Amniotic epithelial cell (primary cell): ENCODE data around the gene AHDC1.
A peak's percentile ranks its signal among the peaks of the same experiment; 100 is the strongest.
"Not testable (repeated sequence)": the region's sequence is repeated elsewhere in the genome, so short reads cannot be mapped to it uniquely, and the experiment has no call there.

Experiments used
- DNase-seq: peaks from one replicate; pipeline ENCODE4 v3.0.0-alpha.2; 2010; ENCODE audit warnings: low read depth

Gene AHDC1

DNA sequence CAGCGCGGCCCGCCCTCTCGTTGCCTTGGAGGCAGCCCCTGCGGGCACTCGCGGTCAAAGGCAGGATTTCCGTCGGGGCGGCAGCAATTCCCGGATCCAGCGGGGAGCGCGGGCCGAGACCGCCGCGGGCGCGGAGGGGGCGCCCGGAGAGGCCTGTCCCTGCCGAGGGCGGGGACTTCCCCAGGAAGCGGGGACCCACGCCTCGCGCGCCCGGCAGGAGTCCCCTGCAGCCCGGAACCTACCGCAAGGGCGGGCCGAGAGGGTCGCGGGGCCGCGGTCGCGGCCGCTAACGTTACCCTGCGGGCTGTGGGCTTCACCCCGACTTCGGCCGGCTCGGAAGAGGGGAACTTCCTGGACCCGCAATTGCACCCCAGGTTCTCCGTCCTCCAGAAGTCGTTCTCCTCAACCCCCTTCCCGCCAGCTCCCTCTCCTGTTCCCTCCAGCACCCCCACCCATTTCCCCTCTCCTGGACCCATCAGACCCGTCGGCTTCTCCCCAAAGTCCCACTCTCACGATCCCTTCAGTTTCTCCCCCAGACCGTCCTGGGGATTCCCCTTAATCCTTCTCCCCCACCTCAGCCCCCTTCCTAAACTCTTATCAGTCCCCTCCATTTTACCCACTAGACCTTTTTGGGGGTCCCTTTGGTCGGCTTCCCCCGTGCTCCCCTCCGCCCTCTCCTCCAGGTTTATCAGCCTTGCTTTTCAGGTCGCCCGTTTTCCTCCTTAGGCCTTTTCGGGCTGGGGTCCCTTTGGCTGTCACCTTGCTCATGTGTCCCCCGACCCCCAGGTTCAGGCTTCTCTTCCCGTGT lies 30.4 kb upstream of the AHDC1 start:
- DNase-seq: no peak

DNA sequence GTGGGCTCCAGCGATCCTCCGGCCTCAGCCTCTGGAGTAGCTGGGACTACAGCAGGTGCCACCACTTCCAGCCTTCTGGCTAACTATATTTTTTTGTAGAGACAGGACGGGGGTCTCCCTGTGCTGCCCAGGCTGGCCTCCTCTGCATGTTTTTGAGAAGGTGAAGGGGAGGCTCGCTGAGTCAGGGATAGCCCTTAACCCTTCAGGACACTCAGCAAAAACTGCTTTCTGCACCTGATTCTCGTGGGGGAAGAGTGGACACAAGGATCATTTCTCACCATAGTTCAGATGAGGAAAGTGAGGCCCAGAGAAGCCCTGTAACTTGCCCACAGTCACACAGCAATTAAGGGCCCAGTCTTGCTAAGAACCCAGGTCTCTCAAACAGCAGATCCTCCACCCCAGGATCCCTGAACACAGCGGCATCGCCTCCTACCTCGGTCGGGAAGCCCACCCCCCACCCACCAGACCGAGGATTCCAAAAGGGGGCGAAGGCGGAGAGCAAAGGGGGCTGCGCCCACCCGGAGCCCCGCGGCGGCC lies 29.8 kb upstream of the AHDC1 start:
- no peak for DNase-seq

DNA sequence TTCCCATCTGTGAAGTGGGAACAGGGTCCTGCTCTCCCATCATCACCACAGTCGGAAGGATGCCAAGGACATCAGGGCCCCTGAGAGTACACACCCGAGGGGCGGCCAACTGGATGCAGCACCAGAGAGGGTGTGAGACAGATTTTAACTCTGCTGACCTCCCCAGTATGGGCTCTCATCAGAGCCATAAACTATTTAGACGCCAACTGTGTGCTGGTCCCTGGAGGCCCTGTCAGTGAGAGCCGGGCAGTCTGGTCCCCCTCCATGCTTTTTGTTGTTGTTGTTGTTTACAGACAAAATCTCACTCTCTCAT lies 29.3 kb upstream of the AHDC1 start:
- no peak for DNase-seq

DNA sequence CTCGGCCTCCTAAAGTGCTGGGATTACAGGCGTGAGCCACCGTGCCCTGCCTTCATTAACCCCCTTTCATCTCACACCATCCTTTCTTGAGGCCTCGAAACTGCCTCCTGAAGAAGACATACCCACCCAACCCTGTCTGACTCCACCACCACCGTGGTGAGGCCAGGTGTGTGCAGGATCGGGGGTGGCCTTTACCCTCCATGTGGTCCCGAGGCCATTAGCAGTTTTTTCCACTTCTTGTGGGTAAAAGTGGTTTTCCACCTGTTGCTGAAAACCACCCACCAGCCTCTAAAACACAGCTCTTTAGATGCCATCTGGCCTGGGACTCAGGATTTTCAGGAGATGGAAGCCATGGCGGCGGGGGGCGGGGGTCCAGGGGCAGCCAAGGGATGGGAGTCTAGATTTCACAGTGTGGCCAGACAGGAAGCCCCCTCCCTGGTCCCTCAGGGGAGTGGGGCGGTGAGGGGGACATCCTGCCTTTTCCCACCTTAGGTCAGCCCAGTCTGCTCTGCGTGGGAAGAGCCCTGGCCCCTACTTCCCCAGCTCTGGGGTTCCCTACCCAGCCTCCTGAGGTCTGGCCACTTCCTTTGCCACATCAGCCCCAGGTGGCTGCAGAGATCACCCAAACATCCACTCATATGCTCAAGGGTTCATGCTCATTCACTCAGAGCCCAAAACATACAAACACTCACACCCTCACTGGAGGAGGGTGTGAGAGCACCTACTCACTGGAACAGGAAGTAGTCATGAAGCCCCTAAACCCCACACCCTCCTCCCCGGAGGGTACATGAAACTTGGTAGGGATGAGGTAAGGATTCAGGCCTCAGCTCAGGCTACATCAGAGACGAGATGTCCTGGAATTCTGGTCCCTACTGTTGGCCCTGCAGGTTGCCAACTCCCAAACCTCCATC lies 28.7 kb upstream of the AHDC1 start:
- DNase-seq: no peak

DNA sequence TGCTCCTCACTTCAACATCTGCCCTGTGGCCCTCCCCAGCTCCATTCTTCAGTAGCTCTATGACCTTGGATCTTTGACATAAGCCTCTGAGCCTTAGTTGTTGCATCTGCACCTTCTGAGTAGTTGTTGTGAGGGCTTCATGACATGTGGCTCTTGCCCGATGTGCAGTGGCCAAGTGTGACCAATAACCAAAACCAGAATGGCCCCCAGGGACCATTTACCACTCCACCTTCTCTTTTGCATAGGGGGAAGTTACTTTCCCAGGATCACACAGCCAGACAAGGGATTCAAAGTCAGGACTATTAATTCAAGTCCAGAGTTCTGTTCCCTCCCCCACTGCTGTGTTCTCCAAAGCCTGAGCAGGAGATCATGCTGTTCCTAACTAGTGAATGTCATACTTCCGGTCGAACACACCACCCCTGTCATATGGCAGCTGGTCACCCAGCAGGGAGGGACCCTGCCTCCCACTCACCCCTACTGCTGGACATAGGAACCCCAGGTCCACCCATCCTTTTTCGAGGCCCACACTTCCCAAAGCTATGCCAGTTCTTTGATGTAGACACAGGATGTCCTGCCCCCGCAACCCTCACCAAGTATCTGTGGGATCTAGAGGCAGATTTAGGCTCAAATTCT lies 27.0 kb upstream of the AHDC1 start:
- no peak for DNase-seq

DNA sequence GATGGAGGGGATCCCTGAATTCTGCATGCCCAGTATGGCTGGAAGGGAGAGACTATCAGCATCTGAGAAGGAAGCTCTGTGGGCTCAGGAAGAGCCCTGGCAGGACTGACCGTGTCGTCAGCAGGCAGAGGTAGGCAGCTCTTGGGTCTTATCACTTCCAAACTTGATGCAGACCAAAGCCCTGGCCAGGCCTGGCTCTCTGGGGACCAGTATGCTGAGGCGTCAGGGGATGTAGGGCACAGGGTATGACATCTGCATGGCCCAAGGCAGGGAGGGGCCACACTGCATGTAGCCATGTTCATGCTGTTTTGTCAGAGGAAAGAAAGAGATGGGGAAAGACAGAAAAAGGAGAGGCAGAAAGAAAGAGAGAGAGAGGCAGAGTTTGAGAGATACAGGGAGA lies 24.8 kb upstream of the AHDC1 start:
- no peak for DNase-seq

DNA sequence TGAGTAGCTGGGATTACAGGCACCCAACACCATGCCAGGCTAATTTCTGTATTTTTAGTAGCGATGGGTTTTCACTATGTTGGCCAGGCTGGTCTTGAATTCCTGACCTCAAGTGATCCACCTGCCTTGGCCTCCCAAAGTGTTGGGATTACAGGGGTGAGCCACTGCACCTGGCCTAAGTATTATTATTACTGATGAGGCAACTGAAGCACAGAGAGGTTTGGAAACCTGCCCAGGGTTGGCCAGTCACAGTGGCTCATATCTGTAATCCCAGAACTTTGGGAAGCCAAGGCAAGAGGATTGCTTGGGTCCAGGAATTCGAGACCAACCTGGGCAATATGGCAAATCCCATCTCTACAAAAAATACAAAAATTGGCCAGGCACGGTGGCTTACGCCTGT lies 23.8 kb upstream of the AHDC1 start:
- not testable (repeated sequence) for DNase-seq

DNA sequence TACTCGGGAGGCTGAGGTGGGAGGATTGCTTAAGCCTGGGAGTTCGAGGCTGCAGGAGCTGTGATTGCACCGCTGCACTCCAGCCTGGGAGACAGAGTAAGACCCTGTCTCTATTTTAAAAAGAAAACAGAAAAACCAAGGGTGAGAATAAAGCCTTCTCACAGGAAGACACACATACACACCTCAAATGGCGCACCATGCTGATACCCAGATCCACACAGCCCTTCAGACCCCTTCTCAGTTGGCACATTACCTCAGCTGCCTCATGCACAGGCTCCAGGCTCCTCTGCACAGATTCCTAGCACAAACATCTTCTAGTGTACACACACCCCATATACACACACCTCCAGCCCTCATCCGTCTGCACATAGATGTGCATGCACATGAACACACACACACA lies 23.1 kb upstream of the AHDC1 start:
- no peak for DNase-seq

DNA sequence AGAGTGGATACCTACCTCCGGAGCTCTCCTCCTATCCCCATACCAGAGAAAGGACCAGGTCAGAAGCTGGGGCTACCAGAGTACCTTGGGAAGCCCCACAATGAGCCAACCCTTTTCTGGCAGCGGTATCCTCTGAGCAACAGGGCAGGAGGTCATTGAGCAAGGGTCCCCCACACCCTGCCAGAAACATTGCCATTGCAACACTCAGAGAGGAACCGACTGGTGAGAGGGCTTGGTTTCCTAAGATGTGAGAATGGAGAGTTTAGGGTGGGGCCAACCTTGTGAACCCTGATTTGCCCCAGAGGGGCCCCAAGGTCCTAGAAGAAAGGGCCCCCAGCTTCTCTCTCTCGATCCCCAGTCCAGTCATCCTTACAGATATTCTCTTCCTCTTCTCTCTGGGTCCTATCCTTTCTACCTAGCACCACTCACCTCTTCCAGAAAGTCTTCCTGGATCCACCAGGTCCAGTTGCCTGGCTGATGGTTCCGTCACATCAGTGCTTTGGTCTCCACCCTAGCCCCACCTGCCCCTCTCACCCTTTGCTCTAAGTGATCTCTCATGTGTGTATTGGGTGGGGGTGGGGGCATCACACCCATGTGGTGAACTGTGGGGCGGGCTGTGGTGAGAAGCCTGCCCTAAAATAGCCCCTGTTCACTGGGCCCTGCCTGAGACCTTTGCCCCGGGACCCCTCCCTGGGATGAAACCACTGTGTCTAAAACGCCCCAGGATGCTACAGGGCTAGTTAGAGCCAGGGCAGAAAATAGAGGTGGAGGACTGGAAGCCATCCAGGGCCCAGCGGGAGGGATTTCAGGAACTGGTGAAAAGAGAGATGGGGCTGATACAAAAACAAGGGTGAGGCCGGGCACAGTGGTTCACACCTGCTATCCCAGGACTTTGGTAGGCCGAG lies 22.3 kb upstream of the AHDC1 start:
- no peak for DNase-seq

DNA sequence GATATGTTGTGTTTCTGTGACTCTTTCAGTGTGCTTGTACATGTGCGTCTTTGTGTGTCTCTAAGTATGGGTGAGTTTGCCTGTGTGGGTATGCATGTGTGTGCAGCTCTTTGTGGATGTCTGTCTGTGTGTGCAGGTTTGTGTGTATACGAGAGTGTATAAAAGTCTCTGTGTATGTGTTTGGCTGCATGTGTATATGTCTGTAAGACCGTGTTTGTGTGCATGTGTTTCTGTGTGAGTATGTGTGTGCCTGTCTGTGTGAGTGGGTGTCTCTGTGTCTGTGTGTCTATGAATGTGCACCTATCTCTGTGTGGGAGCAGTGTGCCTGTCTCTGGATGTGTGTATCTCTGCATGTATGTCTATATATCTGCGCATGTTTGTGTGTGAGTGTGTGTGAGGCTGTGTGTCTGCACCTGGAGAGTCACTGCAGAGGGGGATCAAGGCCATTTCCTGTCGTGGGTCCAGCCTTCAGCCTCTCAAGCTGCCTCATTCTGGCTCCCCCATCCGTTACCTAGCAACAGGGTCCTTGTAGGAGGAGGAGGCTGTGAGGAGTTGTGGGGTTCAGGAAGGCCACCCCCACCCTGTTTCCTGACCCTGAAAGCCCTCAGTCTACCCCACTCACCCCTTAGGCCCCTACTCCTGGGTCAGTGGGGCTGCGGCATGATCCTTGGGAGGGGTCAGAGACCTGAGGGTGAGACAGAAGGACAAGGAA lies 20.7 kb upstream of the AHDC1 start:
- DNase-seq: no peak

DNA sequence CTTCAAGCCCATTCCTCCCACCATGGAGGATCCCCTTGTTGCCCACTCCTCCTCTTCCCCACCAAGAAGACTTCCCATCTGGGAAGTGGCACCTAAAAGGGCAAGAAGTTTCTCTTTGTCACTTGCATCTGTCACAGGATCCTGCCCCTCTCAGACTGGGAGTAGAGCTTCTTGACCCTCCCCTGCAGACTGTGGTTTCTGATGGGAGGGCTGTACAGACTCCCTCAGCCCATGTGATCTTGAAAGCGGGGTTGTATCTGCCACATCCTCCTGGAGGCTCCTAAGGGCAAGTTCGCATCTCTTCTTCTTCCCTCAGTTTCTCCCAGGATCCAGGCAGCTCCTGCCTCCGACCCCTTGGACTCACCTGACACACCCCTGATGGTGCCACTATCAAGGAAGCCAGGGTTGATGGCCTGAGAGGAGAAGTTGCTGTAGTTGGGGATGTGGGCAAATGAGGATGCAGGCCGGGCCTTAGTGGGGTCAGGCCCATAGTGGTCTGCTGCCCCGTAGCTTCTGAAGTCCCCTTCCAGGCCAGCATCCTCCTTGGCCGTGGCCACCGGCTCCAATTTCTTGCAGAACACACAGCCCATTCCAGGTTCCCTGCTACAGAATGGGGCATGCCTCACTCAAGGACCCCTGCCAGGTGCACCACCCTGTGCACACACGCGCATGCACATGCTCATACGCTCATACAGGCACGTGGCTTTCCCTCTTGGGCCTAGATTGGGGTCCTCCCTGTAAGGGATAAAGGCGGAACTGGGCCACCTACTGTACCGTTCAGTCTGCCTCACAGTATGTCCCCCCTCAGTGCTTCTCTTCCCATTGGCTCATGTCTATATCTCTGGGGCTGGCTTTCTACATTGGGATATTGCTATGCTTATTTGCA lies 19.6 kb upstream of the AHDC1 start:
- DNase-seq: no peak

DNA sequence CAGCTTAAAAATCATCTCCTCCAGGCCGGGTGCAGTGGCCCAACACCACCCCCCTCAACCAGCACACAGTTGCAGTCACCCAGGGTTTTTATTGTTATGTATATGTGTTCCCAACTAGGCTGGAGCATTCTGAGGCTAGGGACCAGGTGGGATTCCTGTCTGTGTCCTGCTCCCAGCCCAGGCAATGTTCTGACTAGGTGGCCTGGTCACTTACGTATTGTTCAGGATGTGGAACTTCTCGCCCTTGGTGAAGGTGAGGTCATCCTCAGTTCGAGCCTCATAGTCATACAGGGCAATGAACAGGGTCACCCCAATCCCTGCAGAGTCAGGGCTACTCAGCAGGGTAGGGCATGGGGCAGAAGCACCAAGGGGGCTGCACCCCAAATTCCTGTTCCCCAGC lies 18.9 kb upstream of the AHDC1 start:
- no peak for DNase-seq

DNA sequence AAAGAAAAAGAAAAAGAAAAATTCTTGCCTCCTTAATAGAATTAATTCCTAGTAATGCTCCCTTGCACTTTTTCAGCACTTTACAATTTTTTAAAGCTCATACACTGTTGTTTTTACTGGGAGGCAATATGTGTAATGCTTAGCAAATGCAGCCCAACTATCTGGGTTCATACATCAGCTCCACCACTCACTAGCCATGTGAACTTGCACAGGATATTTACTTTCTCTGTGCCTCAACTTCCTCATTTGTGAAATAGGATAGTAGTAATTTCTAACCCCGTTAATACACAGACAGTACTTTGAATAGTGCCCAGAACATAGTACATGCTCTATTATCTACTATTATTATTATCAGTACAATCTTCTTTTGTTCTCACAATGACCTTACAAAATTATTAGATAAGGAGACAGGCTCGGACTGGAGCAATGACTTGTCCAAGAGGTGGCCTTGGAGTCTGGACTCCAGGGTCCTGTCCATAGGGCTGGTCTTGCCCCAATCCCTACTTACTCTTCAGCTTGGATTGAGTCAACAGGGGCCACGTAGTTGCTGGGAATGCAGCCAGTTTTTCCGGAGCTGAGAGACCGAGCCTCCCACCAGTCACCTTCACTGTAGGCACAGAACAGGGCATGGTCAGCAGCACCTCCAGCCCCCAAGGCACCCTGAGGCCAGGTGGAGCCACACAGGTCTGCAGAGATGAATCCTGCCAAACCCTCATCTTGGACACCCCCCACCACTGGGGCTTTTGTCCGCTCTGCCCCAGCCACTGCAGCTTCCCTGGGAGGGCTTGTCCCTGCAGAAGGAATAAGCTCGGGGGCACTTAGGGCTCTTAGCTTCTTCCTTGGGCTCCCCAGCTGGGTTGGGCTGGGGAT lies 17.3 kb upstream of the AHDC1 start:
- peak; percentile 65 for DNase-seq

DNA sequence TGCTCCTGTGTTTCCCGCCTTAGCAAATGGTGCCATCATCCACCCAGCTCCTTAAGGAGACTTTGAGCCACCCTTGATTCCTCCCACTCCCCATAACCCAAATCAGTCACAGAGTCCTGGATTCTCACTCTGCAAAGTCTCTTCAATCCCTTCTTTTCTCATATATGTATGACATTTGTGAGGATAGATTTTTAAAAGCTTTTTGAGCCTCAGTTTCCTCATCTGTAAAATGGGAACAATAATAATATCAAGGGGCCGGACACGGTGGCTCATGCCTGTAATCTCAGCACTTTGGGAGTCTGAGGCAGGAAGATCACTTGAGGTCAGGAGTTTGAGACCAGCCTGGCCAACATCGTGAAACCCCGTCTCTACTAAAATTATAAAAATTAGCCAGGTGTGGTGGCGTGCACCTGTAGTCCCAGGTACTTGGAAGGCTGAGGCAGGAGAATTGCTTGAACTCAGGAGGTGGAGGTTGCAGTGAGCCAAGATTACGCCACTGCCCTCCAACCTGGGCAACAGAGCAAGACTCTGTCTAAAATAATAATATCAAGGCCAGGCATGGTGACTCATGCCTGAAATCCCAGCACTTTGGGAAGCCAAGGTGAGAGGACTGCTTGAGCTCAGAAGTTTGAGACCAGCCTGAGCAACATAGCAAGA lies 16.0 kb upstream of the AHDC1 start:
- DNase-seq: not testable (repeated sequence)

DNA sequence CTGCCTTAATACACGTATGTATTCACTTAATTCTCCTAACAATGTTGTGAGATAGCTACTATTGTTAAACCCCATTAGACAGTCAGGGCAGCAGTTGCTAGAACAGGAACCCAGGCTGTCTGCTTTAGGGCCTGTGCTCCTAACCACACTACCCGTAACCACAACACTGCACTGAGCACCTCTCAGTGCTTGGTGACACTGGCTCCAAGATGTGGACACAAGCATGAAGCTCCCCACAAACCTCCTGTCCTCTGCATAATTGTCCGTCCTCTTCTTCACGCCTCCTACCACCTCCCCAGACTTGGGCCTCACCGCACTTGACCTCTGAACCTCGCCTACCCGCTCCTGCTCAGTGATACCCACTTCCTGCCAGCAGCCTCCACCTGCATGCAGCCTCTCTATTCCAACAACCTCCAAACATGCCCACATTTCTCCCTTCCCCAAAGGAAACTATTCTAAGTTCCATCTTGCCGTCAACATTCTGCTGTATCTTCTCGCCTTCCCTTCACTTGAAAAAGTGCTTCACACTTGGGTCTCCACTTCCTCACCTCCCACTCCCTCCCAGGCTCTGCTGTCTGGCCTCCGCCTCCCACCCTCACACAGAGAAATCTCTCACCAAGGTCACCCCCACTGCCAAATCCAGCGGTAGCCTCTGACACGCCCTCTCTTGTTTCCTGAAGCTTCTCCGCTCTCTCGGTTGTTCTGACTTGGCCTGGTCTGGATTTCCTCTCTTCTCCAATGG lies 14.6 kb upstream of the AHDC1 start:
- no peak for DNase-seq

DNA sequence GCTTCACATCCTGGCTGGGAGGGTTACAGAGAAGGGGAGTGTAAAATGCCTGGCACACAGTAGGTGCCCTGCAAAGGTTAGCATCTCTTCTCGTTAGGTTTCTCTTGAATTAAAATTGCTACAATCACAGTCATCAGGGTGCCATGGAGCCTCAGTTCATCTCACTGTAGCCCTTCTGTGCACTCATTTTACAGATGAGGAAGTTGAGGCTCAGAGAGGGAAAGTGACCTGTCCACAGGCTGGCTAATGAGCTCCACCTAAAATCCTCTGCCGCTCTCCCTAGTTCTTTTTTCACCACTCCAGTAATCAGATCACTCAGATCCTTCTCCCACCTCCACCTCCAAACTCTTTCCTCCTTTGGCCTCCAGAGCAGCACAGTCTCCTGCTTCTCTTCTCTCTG lies 13.5 kb upstream of the AHDC1 start:
- no peak for DNase-seq

DNA sequence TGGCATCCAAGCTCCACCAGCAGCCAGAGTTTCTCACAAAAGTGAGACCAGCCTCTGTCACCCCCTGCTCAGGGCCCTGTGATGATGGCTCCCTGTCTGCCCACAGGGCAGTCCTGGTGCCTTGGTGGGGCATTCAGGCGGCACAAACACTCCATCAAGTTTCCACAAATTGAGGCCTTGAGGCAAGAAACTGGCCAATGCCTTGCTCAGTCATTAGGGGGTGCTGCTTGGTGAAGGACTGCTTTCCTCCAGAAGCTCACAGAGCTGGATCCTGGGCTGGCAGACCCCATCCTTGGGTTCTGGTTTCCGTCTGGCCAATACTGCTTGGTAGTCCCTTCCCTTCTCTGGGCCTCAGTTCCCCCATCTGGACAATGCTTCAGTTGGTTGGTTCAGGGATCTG lies 12.5 kb upstream of the AHDC1 start:
- no peak for DNase-seq
